ENCODE data around the gene XYLT1.
A peak's percentile ranks its signal among the peaks of the same experiment; 100 is the strongest.
"Not testable (repeated sequence)": the region's sequence is repeated elsewhere in the genome, so short reads cannot be mapped to it uniquely, and the experiment has no call there.

The XYLT1 gene

GRCh38 chr16:17470908-17471718, at the start of gene XYLT1:
Gene XYLT1 (minus strand): TSS chr16:17470960. CDS start chr16:17470796, 164 bp downstream.
- peak within 1 kb of the TSS; percentile 89 for H3K27ac ChIP-seq
- DNase-seq (ENCODE audit: low read depth, low spot score), result peak; percentile 77

- H3K27ac ChIP-seq, result no peak overlapping the region
- DNase-seq (ENCODE audit: low read depth, low spot score), result no peak
These were observed 49.4 kb upstream of the XYLT1 start for GRCh38 chr16:17520111-17520510.

- H3K27ac ChIP-seq, result peak overlapping the region; percentile 53
- DNase-seq (ENCODE audit: low read depth, low spot score), result no peak
These were observed 48.6 kb upstream of the XYLT1 start for GRCh38 chr16:17519101-17519955.

- H3K27ac ChIP-seq, result peak overlapping the region; percentile 53
- no peak for DNase-seq (ENCODE audit: low read depth, low spot score)
These were observed 47.7 kb upstream of the XYLT1 start for GRCh38 chr16:17518441-17518840.

GRCh38 chr16:17515421-17516210, 44.9 kb upstream of the XYLT1 start:
- peak overlapping the region; percentile 87 for H3K27ac ChIP-seq

GRCh38 chr16:17512636-17513220, 42.0 kb upstream of the XYLT1 start:
- no peak for DNase-seq (ENCODE audit: low read depth, low spot score)
- peak overlapping the region; percentile 23 for H3K27ac ChIP-seq

More at GRCh38 chr16:17515421-17516210, 44.9 kb upstream of the XYLT1 start:
- DNase-seq (ENCODE audit: low read depth, low spot score), result peak; percentile 55

GRCh38 chr16:17511340-17511739, 40.6 kb upstream of the XYLT1 start:
- H3K27ac ChIP-seq, result no peak overlapping the region
- no peak for DNase-seq (ENCODE audit: low read depth, low spot score)

- no peak overlapping the region for H3K27ac ChIP-seq
- DNase-seq (ENCODE audit: low read depth, low spot score), result no peak
These were observed 39.8 kb upstream of the XYLT1 start for GRCh38 chr16:17510567-17510966.

- DNase-seq (ENCODE audit: low read depth, low spot score), result no peak
- no peak overlapping the region for H3K27ac ChIP-seq
These were observed 38.4 kb upstream of the XYLT1 start for GRCh38 chr16:17509194-17509593.

GRCh38 chr16:17508303-17508702, 37.5 kb upstream of the XYLT1 start:
- DNase-seq (ENCODE audit: low read depth, low spot score), result no peak
- H3K27ac ChIP-seq, result no peak overlapping the region

GRCh38 chr16:17507516-17507915, 36.8 kb upstream of the XYLT1 start:
- DNase-seq (ENCODE audit: low read depth, low spot score); H3K27ac ChIP-seq: not testable (repeated sequence)

GRCh38 chr16:17505828-17506227, 35.1 kb upstream of the XYLT1 start:
- not testable (repeated sequence) for DNase-seq (ENCODE audit: low read depth, low spot score); H3K27ac ChIP-seq

GRCh38 chr16:17504050-17504449, 33.3 kb upstream of the XYLT1 start:
- H3K27ac ChIP-seq, result no peak overlapping the region
- no peak for DNase-seq (ENCODE audit: low read depth, low spot score)

- no peak for DNase-seq (ENCODE audit: low read depth, low spot score)
- no peak overlapping the region for H3K27ac ChIP-seq
These were observed 32.6 kb upstream of the XYLT1 start for GRCh38 chr16:17503331-17503730.

GRCh38 chr16:17501321-17501720, 30.6 kb upstream of the XYLT1 start:
- no peak overlapping the region for H3K27ac ChIP-seq
- DNase-seq (ENCODE audit: low read depth, low spot score), result no peak

GRCh38 chr16:17499223-17499902, 28.6 kb upstream of the XYLT1 start:
- H3K27ac ChIP-seq, result no peak overlapping the region
- DNase-seq (ENCODE audit: low read depth, low spot score), result no peak

- no peak for DNase-seq (ENCODE audit: low read depth, low spot score)
- no peak overlapping the region for H3K27ac ChIP-seq
These were observed 26.9 kb upstream of the XYLT1 start for GRCh38 chr16:17497648-17498047.

GRCh38 chr16:17496891-17497290, 26.1 kb upstream of the XYLT1 start:
- no peak overlapping the region for H3K27ac ChIP-seq
- DNase-seq (ENCODE audit: low read depth, low spot score), result no peak

- no peak for DNase-seq (ENCODE audit: low read depth, low spot score)
- no peak overlapping the region for H3K27ac ChIP-seq
These were observed 22.3 kb upstream of the XYLT1 start for GRCh38 chr16:17493012-17493411.
